Brain microvascular endothelial cell (primary cell): ENCODE results near the gene ATRN.
"Not testable (repeated sequence)": the region's sequence is repeated elsewhere in the genome, so short reads cannot be mapped to it uniquely, and the experiment has no call there.

Source experiments
- DNase-seq: peaks from one replicate; pipeline ENCODE4 v3.0.0-alpha.2; 2020
- H3K27ac ChIP-seq: fragments of 250-450 bp; sonication (Bioruptor Pico); 2 replicates; pipeline ENCODE4 v1.5.1; 2020; ENCODE audit warnings: mild to moderate bottlenecking, moderate library complexity
- H3K27me3 ChIP-seq: fragments of 250-450 bp; sonication (Bioruptor Pico); replicated peaks from 2 replicates; pipeline ENCODE4 v1.5.1; 2020; ENCODE audit warnings: mild to moderate bottlenecking
- H3K36me3 ChIP-seq: fragments of 250-450 bp; sonication (Bioruptor Pico); replicated peaks from 2 replicates; pipeline ENCODE4 v1.5.1; 2020; ENCODE audit warnings: mild to moderate bottlenecking
- H3K4me3 ChIP-seq: 2 replicates; pipeline ENCODE4 v1.5.1; 2011; ENCODE audit warnings: low read depth, mild to moderate bottlenecking, control low read depth, low read length, moderate library complexity
- in situ Hi-C: cut with HindIII; loops from 2 replicates; pipeline ENCODE4 v1.10.0; 2017; ENCODE audit warnings: low sequenced_read_pairs, low pct_ligation_motif_present
- TF ChIP-seq, protein P1 (sequence below): IDR thresholded peaks from 2 replicates; pipeline ENCODE4 v1.5.1; 2011; ENCODE audit warnings: low read depth, mild to moderate bottlenecking, moderate library complexity, low read length, control low read depth, inconsistent platforms; ENCODE audit errors: missing control alignments

ATRN gene

DNA sequence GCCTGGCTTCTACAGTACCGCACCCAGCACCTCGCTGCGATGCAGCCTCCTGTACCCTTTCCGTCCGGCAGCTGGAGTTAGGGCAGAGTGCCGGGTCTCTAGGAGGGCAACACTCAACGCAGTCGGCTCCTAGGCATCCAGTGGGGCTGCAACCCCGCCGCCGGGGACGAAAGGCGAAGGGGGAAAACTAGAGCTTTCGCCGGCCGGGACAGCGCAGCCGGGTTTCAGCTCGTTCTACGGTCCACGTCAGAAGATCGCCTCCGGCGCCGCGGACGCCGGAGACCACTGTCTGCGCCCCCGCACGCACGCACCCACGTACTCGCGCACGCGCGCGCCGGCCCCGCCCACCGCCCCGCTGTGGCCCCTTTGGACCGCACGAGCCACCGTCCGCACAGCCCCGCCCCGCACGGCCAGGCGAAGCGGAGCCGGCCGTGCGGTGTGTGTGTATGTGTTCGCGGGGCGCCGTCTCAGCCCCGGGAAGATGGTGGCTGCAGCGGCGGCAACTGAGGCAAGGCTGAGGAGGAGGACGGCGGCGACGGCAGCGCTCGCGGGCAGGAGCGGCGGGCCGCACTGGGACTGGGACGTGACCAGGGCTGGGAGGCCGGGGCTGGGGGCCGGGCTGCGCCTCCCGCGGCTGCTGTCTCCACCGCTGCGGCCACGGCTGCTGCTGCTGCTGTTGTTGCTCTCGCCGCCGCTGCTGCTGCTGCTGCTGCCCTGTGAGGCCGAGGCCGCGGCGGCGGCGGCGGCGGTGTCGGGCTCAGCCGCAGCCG lies at the start of gene ATRN:
ATRN (plus strand) TSS at position 392 of the 770 bp plus-strand sequence; CDS start at position 482, 90 bp downstream.
- DNase-seq, result peak; percentile 89
- TF ChIP-seq, protein P1, sequence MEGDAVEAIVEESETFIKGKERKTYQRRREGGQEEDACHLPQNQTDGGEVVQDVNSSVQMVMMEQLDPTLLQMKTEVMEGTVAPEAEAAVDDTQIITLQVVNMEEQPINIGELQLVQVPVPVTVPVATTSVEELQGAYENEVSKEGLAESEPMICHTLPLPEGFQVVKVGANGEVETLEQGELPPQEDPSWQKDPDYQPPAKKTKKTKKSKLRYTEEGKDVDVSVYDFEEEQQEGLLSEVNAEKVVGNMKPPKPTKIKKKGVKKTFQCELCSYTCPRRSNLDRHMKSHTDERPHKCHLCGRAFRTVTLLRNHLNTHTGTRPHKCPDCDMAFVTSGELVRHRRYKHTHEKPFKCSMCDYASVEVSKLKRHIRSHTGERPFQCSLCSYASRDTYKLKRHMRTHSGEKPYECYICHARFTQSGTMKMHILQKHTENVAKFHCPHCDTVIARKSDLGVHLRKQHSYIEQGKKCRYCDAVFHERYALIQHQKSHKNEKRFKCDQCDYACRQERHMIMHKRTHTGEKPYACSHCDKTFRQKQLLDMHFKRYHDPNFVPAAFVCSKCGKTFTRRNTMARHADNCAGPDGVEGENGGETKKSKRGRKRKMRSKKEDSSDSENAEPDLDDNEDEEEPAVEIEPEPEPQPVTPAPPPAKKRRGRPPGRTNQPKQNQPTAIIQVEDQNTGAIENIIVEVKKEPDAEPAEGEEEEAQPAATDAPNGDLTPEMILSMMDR, result peak; percentile 2
- Histone ChIP-seq H3K4me3 (peak within 1 kb of the TSS; percentile 83), H3K27ac (peak within 1 kb of the TSS; percentile 83), H3K27me3 (no peaks in the 10 kb centered on the region), H3K36me3 (no peaks in the 10 kb centered on the region)
- in situ Hi-C loops, result no loop called here

GRCh38 chr20:3421985-3422384 lies 48.8 kb upstream of the ATRN start:
- Histone ChIP-seq H3K4me3 (no peak overlapping the region), H3K27ac (no peak overlapping the region), H3K27me3 (no peaks in the 10 kb centered on the region), H3K36me3 (no peaks in the 10 kb centered on the region)
- DNase-seq, result no peak
- TF ChIP-seq, protein P1, result no peak
- in situ Hi-C loops, result no loop called here

DNA sequence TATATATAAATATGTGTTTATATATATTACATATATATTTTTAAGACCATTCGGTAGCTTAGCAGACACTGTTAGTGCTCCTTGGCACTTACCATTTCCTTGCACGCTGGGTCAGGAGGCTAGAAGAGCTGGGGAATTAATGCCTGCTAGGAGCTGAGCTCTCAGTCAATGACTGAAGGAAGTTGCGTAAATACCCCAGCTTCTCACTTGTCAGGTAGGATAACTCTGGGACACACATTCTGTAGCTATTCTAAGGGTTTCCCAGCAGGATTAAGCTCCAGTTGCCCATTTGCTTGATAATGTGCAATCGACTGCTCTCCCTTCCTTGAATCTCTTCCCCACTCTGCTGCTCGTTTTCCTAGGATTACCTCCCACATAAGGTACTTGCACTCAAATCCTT lies 47.7 kb upstream of the ATRN start:
- Histone ChIP-seq H3K27ac (no peak overlapping the region), H3K4me3 (no peak overlapping the region), H3K27me3 (no peaks in the 10 kb centered on the region), H3K36me3 (no peaks in the 10 kb centered on the region)
- no peak for DNase-seq
- TF ChIP-seq, protein P1, result no peak
- in situ Hi-C loops, result no loop called here

DNA sequence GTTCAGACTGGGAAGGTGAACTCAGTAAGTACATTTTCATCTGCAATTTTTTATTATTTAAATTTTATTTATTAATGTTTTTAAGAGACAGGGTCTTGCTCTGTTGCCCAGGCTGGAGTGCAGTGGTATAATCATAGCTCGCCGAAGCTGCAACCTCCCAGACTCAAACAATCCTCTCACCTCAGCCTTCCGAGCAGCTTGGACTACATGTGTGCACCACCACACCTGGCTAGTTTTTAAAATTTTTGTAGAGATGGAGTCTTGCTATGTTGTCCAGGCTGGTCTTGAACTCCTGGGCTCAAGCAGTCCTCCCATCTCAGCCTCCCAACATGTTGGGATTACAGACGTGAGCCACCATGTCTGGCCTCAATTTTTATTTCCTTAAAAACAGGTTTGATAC lies 44.1 kb upstream of the ATRN start:
- in situ Hi-C loops, H3K36me3 ChIP-seq, H3K27ac ChIP-seq, DNase-seq, H3K4me3 ChIP-seq, H3K27me3 ChIP-seq: not testable (repeated sequence)

DNA sequence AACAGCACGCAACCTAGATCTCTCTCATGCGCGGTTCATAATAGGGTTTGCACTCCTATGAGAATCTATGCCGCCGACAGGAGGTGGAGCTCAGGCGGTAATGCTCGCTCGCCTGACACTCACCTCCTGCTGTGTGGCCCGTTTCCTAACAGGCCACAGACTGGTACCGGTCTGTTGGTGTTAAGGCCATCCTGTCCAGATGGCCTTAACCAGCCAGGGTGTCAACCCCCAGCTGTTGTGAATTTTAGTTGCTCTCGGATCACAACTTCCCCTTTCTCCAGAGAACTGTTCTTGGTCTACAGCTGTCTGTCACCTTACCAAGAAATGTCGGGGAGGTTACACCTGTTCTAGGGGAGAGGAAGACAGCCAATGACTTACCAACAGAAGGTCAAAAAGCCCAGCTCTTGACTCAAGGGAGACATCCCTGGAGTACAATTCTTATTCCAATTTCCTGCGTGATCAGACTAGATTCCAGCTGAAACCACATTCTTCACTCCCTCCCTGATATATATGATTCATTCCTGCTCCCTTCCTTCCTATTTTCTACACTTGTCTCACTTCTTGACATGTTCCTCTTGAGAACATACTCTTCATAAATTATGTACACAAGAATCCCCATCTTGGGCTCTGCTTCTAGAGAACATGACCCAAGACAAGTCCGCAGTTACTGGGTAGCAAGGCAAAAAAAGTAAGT lies 40.3 kb upstream of the ATRN start:
- in situ Hi-C loops, result no loop called here

DNA sequence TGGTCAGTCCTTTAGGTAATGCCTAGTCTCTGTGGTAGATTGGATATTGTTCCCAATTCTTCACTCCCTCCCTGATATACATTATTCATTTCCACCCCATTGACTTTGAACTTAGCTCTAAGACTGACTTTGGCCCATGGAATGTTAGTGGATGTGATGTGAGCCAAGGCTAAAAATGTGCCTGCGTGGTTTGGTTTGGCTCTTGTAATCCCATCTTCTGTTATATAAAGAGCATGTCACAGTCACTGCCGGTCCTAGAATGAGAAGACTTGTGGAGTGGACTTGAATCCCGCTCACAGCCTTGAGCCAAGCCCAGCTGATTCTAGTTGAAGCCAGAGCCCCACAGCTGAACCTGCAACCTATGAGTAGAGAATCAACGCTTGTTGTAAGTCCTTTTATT lies 39.7 kb upstream of the ATRN start:
- TF ChIP-seq, protein P1, result no peak

More for the DNA sequence above, 40.3 kb upstream of the ATRN start:
- DNase-seq, result no peak
- TF ChIP-seq, protein P1, result no peak
- Histone ChIP-seq H3K4me3 (no peak overlapping the region), H3K27me3 (no peaks in the 10 kb centered on the region), H3K27ac (no peak overlapping the region), H3K36me3 (no peaks in the 10 kb centered on the region)

More for the DNA sequence above, 39.7 kb upstream of the ATRN start:
- no peaks in the 10 kb centered on the region for H3K36me3 ChIP-seq
- no peak overlapping the region for H3K27ac ChIP-seq
- in situ Hi-C loops, result no loop called here
- H3K4me3 ChIP-seq, result no peak overlapping the region
- no peak for DNase-seq
- no peaks in the 10 kb centered on the region for H3K27me3 ChIP-seq
